Prostate gland (tissue), 2 donors: ENCODE data around the gene RBM39. TPM values are rescaled to one million over a fixed set of nuclear protein-coding genes. Genes with fewer than 3 reads are reported as not detected.
"Not testable (repeated sequence)": the region's sequence is repeated elsewhere in the genome, so short reads cannot be mapped to it uniquely, and the experiment has no call there.

Experiments used
- DNase-seq: peaks from one replicate; pipeline ENCODE4 v3.0.0-alpha.2; 2019; ENCODE audit warnings: low spot score
- H3K27ac ChIP-seq, 2 donors: fragments of 200-600 bp; sonication (generic); 2 replicates each; pipeline ENCODE4 v1.5.1; 2017 to 2019
- H3K27me3 ChIP-seq: fragments of 200-600 bp; sonication (generic); replicated peaks from 2 replicates; pipeline ENCODE4 v1.5.1; 2019; ENCODE audit not compliant: insufficient read depth
- H3K36me3 ChIP-seq, 2 donors: fragments of 200-600 bp; sonication (generic); 1 replicate in 1 of 2; 2 replicates in 1 of 2; pipeline versions ENCODE4 v1.5.1 to v1.8.1; 2017 to 2019
- H3K4me1 ChIP-seq: fragments of 200-600 bp; sonication (generic); replicated peaks from 2 replicates; pipeline ENCODE4 v1.5.1; 2019
- H3K4me3 ChIP-seq, 2 donors: fragments of 200-600 bp; sonication (generic); 2 replicates each; pipeline ENCODE4 v1.5.1; 2017 to 2019
- H3K9me3 ChIP-seq: fragments of 200-600 bp; sonication (generic); 2 replicates; pipeline ENCODE4 v1.5.1; 2017
- CTCF ChIP-seq, 4 experiments: fragments of 200-600 bp in 2 of 4; fragments of 450-650 bp in 2 of 4; sonication (generic) in 2 of 4; IDR thresholded peaks; 1 replicate in 3 of 4; 2 replicates in 1 of 4; pipeline ENCODE4 v1.5.1; 2016 to 2019; ENCODE audit warnings: antibody characterized with exemption in 4 of 4, mild to moderate bottlenecking in 2 of 4, moderate library complexity in 2 of 4
- POLR2A ChIP-seq: fragments of 450-650 bp; IDR thresholded peaks from one replicate; pipeline ENCODE4 v1.6.1; 2016; ENCODE audit warnings: antibody characterized with exemption, mild to moderate bottlenecking
- POLR2AphosphoS5 ChIP-seq: sonication (generic); formaldehyde crosslinking; IDR thresholded peaks from one replicate; pipeline ENCODE4 v1.6.1; 2017; ENCODE audit warnings: antibody characterized with exemption
- WGBS: methylation state at CpG from one replicate; pipeline ENCODE4 v1.1.5; 2018; 5-methylcytosine and 5-hydroxymethylcytosine counted together
- intact Hi-C: fragments of 100-400 bp; cut with DNase I; formaldehyde crosslinking; loops from one replicate; pipeline ENCODE4 v1.14.2; 2022
- total RNA-seq, 2 donors: library from RNA; depleted of rRNA; stranded (reverse); fragments of >200 nt; gene quantifications; one replicate each; pipeline ENCODE4 v1.1.0, GENCODE V29; 2016

Gene RBM39
- total RNA-seq, 2 donors from 2014 or later = 228 to 235 TPM

- intact Hi-C loops = no loop called here
- no peaks in the 10 kb centered on the region for H3K4me1 ChIP-seq
- no peaks in the 10 kb centered on the region for H3K27me3 ChIP-seq
- DNase-seq = no peak
- TF ChIP-seq CTCF (IDR thresholded peaks at IDR 0.05) = no peak
- TF ChIP-seq POLR2AphosphoS5 = no peak
- TF ChIP-seq POLR2A = no peak
- no peak overlapping the region for H3K4me3 ChIP-seq
- H3K27ac ChIP-seq = no peak overlapping the region
- peaks cover 12 to 17% of the 10 kb centered on the region in 2 donors for H3K36me3 ChIP-seq
- H3K9me3 ChIP-seq = no peaks in the 10 kb centered on the region
- WGBS = 55% methylated on average over 6 of the region's 6 CpGs
These were observed 31.0 kb downstream of the RBM39 start for GRCh38 chr20:35710884-35711587.

GRCh38 chr20:35710039-35710438, 32.0 kb downstream of the RBM39 start:
- intact Hi-C loops = no loop called here
- TF ChIP-seq POLR2A = no peak
- no peak for TF ChIP-seq POLR2AphosphoS5
- no peak for TF ChIP-seq CTCF (IDR thresholded peaks at IDR 0.05)
- H3K27me3 ChIP-seq = no peaks in the 10 kb centered on the region
- no peaks in the 10 kb centered on the region for H3K9me3 ChIP-seq
- H3K27ac ChIP-seq = no peak overlapping the region
- H3K4me3 ChIP-seq = no peak overlapping the region
- no peak for DNase-seq
- peaks cover 6 to 19% of the 10 kb centered on the region in 2 donors for H3K36me3 ChIP-seq
- no peaks in the 10 kb centered on the region for H3K4me1 ChIP-seq

DNA sequence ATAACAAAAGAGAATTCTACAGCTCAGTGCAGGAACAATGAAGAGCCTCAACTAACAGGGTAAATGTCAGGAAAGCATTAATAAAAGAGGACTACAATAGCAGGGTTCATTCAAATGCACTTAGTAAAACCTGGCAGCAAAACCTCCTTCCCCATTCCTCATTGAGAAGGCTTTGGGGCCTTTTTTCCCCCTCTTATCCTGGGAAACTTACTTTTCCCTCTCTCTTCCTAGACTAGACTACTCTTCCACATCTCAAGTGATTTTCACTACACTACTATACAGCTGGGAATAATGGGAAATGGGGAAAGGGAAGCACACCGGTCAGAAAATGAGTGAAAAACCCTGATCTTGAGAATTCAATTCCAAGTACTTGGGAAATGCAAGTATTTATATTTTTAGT, 32.8 kb downstream of the RBM39 start:
- TF ChIP-seq POLR2A (no peak), POLR2AphosphoS5 (no peak), CTCF (IDR thresholded peaks at IDR 0.05) (no peak)
- intact Hi-C loops = no loop called here
- Histone ChIP-seq H3K36me3 (peaks cover 6 to 26% of the 10 kb centered on the region in 2 donors), H3K27ac (no peak overlapping the region), H3K27me3 (no peaks in the 10 kb centered on the region), H3K4me3 (no peak overlapping the region), H3K4me1 (no peaks in the 10 kb centered on the region), H3K9me3 (no peaks in the 10 kb centered on the region)
- 88% methylated on average over 1 of the region's 1 CpG for WGBS
- no peak for DNase-seq

GRCh38 chr20:35708502-35708901, 33.6 kb downstream of the RBM39 start:
- Histone ChIP-seq H3K4me1 (no peaks in the 10 kb centered on the region), H3K9me3 (no peaks in the 10 kb centered on the region), H3K27me3 (no peaks in the 10 kb centered on the region), H3K27ac (no peak overlapping the region), H3K36me3 (peaks cover 10 to 26% of the 10 kb centered on the region in 2 donors), H3K4me3 (no peak overlapping the region)
- TF ChIP-seq POLR2AphosphoS5 (no peak), CTCF (IDR thresholded peaks at IDR 0.05) (no peak), POLR2A (no peak)
- intact Hi-C loops = no loop called here
- WGBS = 38% methylated on average over 1 of the region's 1 CpG
- DNase-seq = no peak

DNA sequence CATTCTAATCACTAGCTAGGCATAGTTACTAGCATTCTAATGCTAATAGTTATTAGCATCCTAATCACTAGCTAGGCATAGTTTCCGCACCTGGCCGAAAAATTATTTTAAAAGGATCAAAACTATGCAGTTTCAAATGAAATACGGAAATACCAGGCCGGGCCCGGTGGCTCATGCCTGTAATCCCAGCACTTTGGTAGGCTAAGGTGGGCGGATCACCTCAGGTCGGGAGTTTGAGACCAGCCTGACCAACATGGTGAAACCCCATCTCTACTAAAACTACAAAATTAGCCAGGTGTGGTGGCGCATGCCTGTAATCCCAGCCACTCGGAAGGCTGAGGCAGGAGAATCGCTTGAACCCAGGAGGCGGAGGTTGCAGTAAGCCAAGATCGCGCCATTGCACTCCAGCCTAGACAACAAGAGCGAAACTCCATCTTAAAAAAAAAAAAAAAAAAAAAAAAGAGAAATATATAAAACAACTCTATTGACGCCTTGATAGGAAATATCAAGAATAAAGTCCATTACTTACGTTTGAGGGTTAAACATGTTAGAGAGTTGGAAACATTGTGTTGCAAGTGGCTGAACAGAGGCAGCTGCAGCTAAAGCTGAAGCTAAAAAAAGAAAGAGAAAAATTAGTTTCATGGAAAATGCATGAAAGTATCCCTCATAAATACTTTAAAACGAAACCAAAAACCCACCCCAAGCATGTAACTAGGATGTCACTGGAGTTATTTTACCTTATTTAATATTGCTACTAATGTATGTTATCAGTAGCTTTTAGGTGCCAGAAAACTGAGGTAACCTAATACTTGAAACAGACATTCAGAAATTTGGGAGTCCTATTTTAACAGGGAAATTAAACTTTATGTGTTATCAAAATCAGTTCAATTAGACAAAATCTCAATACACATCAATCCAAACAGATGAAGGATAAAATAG, 35.2 kb downstream of the RBM39 start:
- H3K36me3 ChIP-seq = peaks cover 5 to 20% of the 10 kb centered on the region in 2 donors
- H3K27ac ChIP-seq, DNase-seq, H3K27me3 ChIP-seq, intact Hi-C loops, H3K4me3 ChIP-seq, H3K9me3 ChIP-seq, H3K4me1 ChIP-seq: not testable (repeated sequence)
- WGBS = 91% methylated on average over 17 of the region's 17 CpGs

DNA sequence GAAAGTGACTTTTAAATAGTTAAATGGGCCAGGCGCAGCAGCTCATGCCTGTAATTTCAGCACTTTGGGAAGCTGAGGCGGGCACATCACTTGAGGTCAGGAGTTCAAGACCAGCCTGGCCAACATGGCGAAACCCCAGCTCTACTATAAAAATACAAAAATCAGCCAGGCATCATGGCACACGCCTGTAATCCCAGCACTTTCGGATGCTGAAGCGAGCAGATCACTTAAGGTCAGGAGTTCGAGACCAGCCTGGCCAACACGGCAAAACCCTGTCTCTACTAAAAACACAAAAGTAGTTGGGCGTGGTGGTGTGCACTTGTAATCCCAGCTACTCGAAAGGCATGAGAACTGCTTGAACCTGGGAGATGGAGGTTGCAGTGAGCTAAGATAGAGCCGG, 36.2 kb downstream of the RBM39 start:
- not testable (repeated sequence) for DNase-seq, H3K4me1 ChIP-seq
- WGBS = 89% methylated on average over 11 of the region's 11 CpGs

More for the DNA sequence above, 36.2 kb downstream of the RBM39 start:
- peaks cover 4 to 20% of the 10 kb centered on the region in 2 donors for H3K36me3 ChIP-seq
- H3K9me3 ChIP-seq, H3K27me3 ChIP-seq, H3K27ac ChIP-seq, intact Hi-C loops, H3K4me3 ChIP-seq: not testable (repeated sequence)
